ENCODE results near the gene MYRIP.
"Not testable (repeated sequence)": the region's sequence is repeated elsewhere in the genome, so short reads cannot be mapped to it uniquely, and the experiment has no call there.

The MYRIP gene

GRCh38 chr3:39781025-39781424 is 28.4 kb upstream of the MYRIP start:
- Histone ChIP-seq H3K27me3 (ENCODE audit: control insufficient read depth, insufficient read depth, low read length, poor library complexity, severe bottlenecking) (no peaks in the 10 kb centered on the region), H3K27ac (ENCODE audit: insufficient read depth, low read depth, low read length, poor library complexity, severe bottlenecking) (no peak overlapping the region), H3K4me3 (ENCODE audit: insufficient read depth, low read depth, low read length) (no peak overlapping the region), H3K9me3 (ENCODE audit: control insufficient read depth, low read length) (no peaks in the 10 kb centered on the region), H3K4me1 (ENCODE audit: control insufficient read depth, insufficient read depth, low read length) (no peaks in the 10 kb centered on the region), H3K36me3 (ENCODE audit: control insufficient read depth, insufficient read depth, low read length) (no peaks in the 10 kb centered on the region)
- 61 to 71% methylated on average over 1 of the region's 1 CpG for WGBS, 2 experiments

DNA sequence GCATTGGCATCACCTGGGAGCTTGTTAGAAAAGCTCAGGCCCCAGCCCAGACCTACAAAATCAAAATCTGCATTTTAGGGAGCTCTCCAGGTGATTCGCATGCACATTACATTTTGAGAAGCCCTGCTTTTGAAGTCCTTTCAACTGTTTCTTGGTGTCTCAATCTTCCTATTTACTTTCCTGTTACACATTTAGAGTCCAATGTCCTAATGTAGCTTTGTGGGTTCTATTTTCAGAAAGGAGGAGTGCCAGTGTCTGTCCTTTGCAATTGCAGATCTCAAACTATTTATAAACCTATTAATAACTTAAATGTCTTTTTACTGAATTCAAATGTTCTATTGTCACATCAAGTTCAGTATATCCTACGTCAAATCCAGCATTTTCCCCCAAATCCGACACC is 27.8 kb upstream of the MYRIP start:
- WGBS, 2 experiments = 64 to 65% methylated on average over 3 of the region's 3 CpGs
- H3K36me3 ChIP-seq (ENCODE audit: control insufficient read depth, insufficient read depth, low read length) = no peaks in the 10 kb centered on the region
- no peaks in the 10 kb centered on the region for H3K9me3 ChIP-seq (ENCODE audit: control insufficient read depth, low read length)
- no peak overlapping the region for H3K27ac ChIP-seq (ENCODE audit: insufficient read depth, low read depth, low read length, poor library complexity, severe bottlenecking)
- H3K27me3 ChIP-seq (ENCODE audit: control insufficient read depth, insufficient read depth, low read length, poor library complexity, severe bottlenecking) = no peaks in the 10 kb centered on the region
- no peak overlapping the region for H3K4me3 ChIP-seq (ENCODE audit: insufficient read depth, low read depth, low read length)
- no peaks in the 10 kb centered on the region for H3K4me1 ChIP-seq (ENCODE audit: control insufficient read depth, insufficient read depth, low read length)

- H3K27ac ChIP-seq (ENCODE audit: insufficient read depth, low read depth, low read length, poor library complexity, severe bottlenecking) = no peak overlapping the region
- H3K4me1 ChIP-seq (ENCODE audit: control insufficient read depth, insufficient read depth, low read length) = no peaks in the 10 kb centered on the region
- no peaks in the 10 kb centered on the region for H3K9me3 ChIP-seq (ENCODE audit: control insufficient read depth, low read length)
- WGBS, 2 experiments = 80 to 81% methylated on average over 4 of the region's 4 CpGs
- no peak overlapping the region for H3K4me3 ChIP-seq (ENCODE audit: insufficient read depth, low read depth, low read length)
- H3K27me3 ChIP-seq (ENCODE audit: control insufficient read depth, insufficient read depth, low read length, poor library complexity, severe bottlenecking) = no peaks in the 10 kb centered on the region
- no peaks in the 10 kb centered on the region for H3K36me3 ChIP-seq (ENCODE audit: control insufficient read depth, insufficient read depth, low read length)
Measured at GRCh38 chr3:39783680-39784079, 25.7 kb upstream of the MYRIP start.

DNA sequence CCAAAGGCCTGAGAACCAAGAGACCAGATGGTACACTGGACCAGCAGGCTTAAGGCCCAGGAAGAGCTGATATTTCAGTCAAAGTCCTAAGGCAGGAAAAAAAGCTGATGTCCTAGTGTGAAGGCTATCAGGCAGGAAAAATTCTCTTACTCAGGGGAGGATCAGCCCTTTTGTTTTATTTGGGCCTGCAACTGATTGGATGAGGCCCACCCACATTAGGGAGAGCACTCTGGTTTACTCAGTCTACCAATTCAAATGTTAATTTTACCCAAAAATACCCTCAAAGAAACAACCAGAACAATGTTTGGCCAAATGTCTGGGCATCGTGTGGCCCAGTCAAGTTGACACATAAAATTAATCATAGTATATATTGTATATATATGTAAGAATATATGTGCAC is 24.5 kb upstream of the MYRIP start:
- H3K27me3 ChIP-seq (ENCODE audit: control insufficient read depth, insufficient read depth, low read length, poor library complexity, severe bottlenecking) = no peaks in the 10 kb centered on the region
- H3K36me3 ChIP-seq (ENCODE audit: control insufficient read depth, insufficient read depth, low read length) = no peaks in the 10 kb centered on the region
- no peak overlapping the region for H3K4me3 ChIP-seq (ENCODE audit: insufficient read depth, low read depth, low read length)
- no peaks in the 10 kb centered on the region for H3K9me3 ChIP-seq (ENCODE audit: control insufficient read depth, low read length)
- no peak overlapping the region for H3K27ac ChIP-seq (ENCODE audit: insufficient read depth, low read depth, low read length, poor library complexity, severe bottlenecking)
- 100% methylated on average over 1 of the region's 1 CpG; no CpG with 5 or more reads in 1 of the 2 experiments for WGBS, 2 experiments
- no peaks in the 10 kb centered on the region for H3K4me1 ChIP-seq (ENCODE audit: control insufficient read depth, insufficient read depth, low read length)

DNA sequence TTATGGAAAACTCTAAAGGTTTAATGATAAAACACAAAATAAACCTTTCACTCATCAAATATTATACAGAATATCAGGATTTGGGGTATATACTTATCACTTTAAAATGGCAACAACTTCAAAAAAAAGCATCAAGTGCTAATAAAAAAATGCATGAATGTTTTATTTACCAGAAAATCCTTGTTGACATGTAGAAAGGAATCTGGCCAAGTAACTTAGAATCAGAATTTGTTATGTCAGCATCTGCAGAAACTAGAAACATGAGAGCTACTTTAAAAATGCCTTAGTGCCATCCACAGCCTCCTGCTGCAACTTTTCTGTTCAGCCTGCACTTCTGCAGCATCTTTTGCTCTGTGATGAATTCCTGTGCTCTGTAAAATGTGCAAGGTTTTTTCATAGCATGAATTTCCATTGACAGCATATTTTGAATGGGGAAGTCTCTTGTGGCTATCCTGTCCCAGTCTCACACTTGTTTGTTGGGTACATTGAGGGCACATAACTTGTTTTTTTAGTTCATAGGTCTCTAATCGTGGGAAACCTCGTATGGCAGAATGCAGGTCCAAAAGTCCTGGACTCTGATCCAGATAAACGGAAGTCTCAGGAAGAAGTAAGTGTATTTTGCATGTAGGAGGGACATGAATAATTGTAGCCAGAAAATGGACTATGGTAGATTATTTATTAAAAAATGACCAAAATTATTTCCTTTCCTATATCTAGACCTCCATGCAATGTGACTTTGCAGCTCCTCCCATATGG is 21.1 kb upstream of the MYRIP start:
- Histone ChIP-seq H3K27me3 (ENCODE audit: control insufficient read depth, insufficient read depth, low read length, poor library complexity, severe bottlenecking) (no peaks in the 10 kb centered on the region), H3K27ac (ENCODE audit: insufficient read depth, low read depth, low read length, poor library complexity, severe bottlenecking) (no peak overlapping the region), H3K4me3 (ENCODE audit: insufficient read depth, low read depth, low read length) (no peak overlapping the region), H3K4me1 (ENCODE audit: control insufficient read depth, insufficient read depth, low read length) (no peaks in the 10 kb centered on the region), H3K9me3 (ENCODE audit: control insufficient read depth, low read length) (no peaks in the 10 kb centered on the region), H3K36me3 (ENCODE audit: control insufficient read depth, insufficient read depth, low read length) (no peaks in the 10 kb centered on the region)
- WGBS, 2 experiments = 94 to 95% methylated on average over 3 of the region's 3 CpGs

DNA sequence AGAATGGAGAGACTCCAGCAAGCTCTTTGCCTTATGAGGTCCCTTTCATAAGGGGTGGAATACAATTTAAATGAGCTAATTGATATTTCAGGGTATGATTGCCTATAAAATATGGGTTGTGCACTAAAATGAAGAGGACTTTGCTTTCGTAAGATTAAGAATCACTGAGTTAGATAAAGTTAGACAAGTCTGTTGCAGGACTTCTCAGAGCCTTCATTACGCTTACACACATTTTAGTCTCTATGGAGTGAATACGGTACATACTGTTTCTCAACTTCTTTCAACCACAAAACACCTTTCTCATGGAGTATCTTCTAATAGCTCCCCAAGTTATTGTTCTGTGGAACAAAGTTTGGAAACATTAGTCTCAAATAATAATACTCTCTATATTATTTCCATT is 17.8 kb upstream of the MYRIP start:
- no peak overlapping the region for H3K4me3 ChIP-seq (ENCODE audit: insufficient read depth, low read depth, low read length)
- H3K9me3 ChIP-seq (ENCODE audit: control insufficient read depth, low read length) = no peaks in the 10 kb centered on the region
- no peaks in the 10 kb centered on the region for H3K36me3 ChIP-seq (ENCODE audit: control insufficient read depth, insufficient read depth, low read length)
- 95 to 100% methylated on average over 3 of the region's 3 CpGs for WGBS, 2 experiments
- H3K27me3 ChIP-seq (ENCODE audit: control insufficient read depth, insufficient read depth, low read length, poor library complexity, severe bottlenecking) = no peaks in the 10 kb centered on the region
- H3K4me1 ChIP-seq (ENCODE audit: control insufficient read depth, insufficient read depth, low read length) = no peaks in the 10 kb centered on the region
- no peak overlapping the region for H3K27ac ChIP-seq (ENCODE audit: insufficient read depth, low read depth, low read length, poor library complexity, severe bottlenecking)

GRCh38 chr3:39794880-39795279 is 14.5 kb upstream of the MYRIP start:
- 93 to 94% methylated on average over 6 of the region's 6 CpGs for WGBS, 2 experiments
- Histone ChIP-seq H3K4me1 (ENCODE audit: control insufficient read depth, insufficient read depth, low read length) (no peaks in the 10 kb centered on the region), H3K9me3 (ENCODE audit: control insufficient read depth, low read length) (no peaks in the 10 kb centered on the region), H3K27me3 (ENCODE audit: control insufficient read depth, insufficient read depth, low read length, poor library complexity, severe bottlenecking) (no peaks in the 10 kb centered on the region), H3K36me3 (ENCODE audit: control insufficient read depth, insufficient read depth, low read length) (no peaks in the 10 kb centered on the region), H3K4me3 (ENCODE audit: insufficient read depth, low read depth, low read length) (no peak overlapping the region), H3K27ac (ENCODE audit: insufficient read depth, low read depth, low read length, poor library complexity, severe bottlenecking) (no peak overlapping the region)

GRCh38 chr3:39801216-39801615 is 8.2 kb upstream of the MYRIP start:
- Histone ChIP-seq H3K4me1 (ENCODE audit: control insufficient read depth, insufficient read depth, low read length) (no peaks in the 10 kb centered on the region), H3K4me3 (ENCODE audit: insufficient read depth, low read depth, low read length) (no peak overlapping the region), H3K36me3 (ENCODE audit: control insufficient read depth, insufficient read depth, low read length) (no peaks in the 10 kb centered on the region), H3K27me3 (ENCODE audit: control insufficient read depth, insufficient read depth, low read length, poor library complexity, severe bottlenecking) (peaks cover 10% of the 10 kb centered on the region), H3K27ac (ENCODE audit: insufficient read depth, low read depth, low read length, poor library complexity, severe bottlenecking) (no peak overlapping the region), H3K9me3 (ENCODE audit: control insufficient read depth, low read length) (no peaks in the 10 kb centered on the region)

GRCh38 chr3:39802486-39802885 is 6.9 kb upstream of the MYRIP start:
- not testable (repeated sequence) for H3K4me1 ChIP-seq (ENCODE audit: control insufficient read depth, insufficient read depth, low read length); H3K36me3 ChIP-seq (ENCODE audit: control insufficient read depth, insufficient read depth, low read length); H3K4me3 ChIP-seq (ENCODE audit: insufficient read depth, low read depth, low read length); H3K9me3 ChIP-seq (ENCODE audit: control insufficient read depth, low read length); H3K27ac ChIP-seq (ENCODE audit: insufficient read depth, low read depth, low read length, poor library complexity, severe bottlenecking)
- WGBS, 2 experiments = 87 to 91% methylated on average over 3 of the region's 3 CpGs
- peaks cover 23% of the 10 kb centered on the region for H3K27me3 ChIP-seq (ENCODE audit: control insufficient read depth, insufficient read depth, low read length, poor library complexity, severe bottlenecking)

GRCh38 chr3:39803956-39804355 is 5.5 kb upstream of the MYRIP start:
- Histone ChIP-seq H3K9me3 (ENCODE audit: control insufficient read depth, low read length) (no peaks in the 10 kb centered on the region), H3K4me1 (ENCODE audit: control insufficient read depth, insufficient read depth, low read length) (no peaks in the 10 kb centered on the region), H3K36me3 (ENCODE audit: control insufficient read depth, insufficient read depth, low read length) (no peaks in the 10 kb centered on the region), H3K27ac (ENCODE audit: insufficient read depth, low read depth, low read length, poor library complexity, severe bottlenecking) (no peak overlapping the region), H3K4me3 (ENCODE audit: insufficient read depth, low read depth, low read length) (no peak overlapping the region), H3K27me3 (ENCODE audit: control insufficient read depth, insufficient read depth, low read length, poor library complexity, severe bottlenecking) (peaks cover 38% of the 10 kb centered on the region)
- WGBS, 2 experiments = 74 to 80% methylated on average over 2 of the region's 2 CpGs

DNA sequence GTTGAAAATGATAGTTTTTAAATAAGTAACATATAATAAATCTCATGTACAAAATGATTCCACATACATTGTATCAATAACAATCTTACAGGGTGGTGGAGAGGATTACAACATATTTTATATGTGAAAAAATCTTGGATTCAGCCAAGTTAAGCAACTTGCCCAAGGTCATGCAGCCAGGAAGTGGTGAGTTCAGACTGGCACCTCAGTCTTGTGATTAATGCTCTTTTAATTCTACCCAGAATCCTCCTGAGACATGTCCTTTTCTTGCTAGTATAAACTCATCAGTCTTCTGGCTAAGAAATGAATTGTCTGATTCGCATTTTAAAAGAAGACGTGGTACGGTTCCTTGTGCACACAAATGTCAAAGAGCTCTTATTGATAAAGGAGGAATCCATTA is 4.5 kb upstream of the MYRIP start:
- no peaks in the 10 kb centered on the region for H3K4me1 ChIP-seq (ENCODE audit: control insufficient read depth, insufficient read depth, low read length)
- no peaks in the 10 kb centered on the region for H3K36me3 ChIP-seq (ENCODE audit: control insufficient read depth, insufficient read depth, low read length)
- no peak overlapping the region for H3K4me3 ChIP-seq (ENCODE audit: insufficient read depth, low read depth, low read length)
- WGBS, 2 experiments = 92 to 95% methylated on average over 3 of the region's 3 CpGs
- no peak overlapping the region for H3K27ac ChIP-seq (ENCODE audit: insufficient read depth, low read depth, low read length, poor library complexity, severe bottlenecking)
- H3K9me3 ChIP-seq (ENCODE audit: control insufficient read depth, low read length) = no peaks in the 10 kb centered on the region
- H3K27me3 ChIP-seq (ENCODE audit: control insufficient read depth, insufficient read depth, low read length, poor library complexity, severe bottlenecking) = peaks cover 44% of the 10 kb centered on the region
